Esophagus squamous epithelium (tissue), 5 donors: ENCODE results near the gene CTNND2. TPM values are rescaled to one million over a fixed set of nuclear protein-coding genes. Genes with fewer than 3 reads are reported as not detected.
A peak's percentile ranks its signal among the peaks of the same experiment; 100 is the strongest.

Experiments
- DNase-seq: peaks from one replicate; lab custom pipeline; 2025; lab: John Stamatoyannopoulos, UW
- H3K27ac ChIP-seq, 4 donors: fragments of 200-600 bp; sonication (generic); one replicate each; pipeline ENCODE4 v1.5.1; 2016 to 2019; ENCODE audit warnings: mild to moderate bottlenecking in 1 of 4
- H3K27me3 ChIP-seq, 4 donors: fragments of 200-600 bp; sonication (generic); 1 replicate in 3 of 4; 2 replicates in 1 of 4; pipeline versions ENCODE4 v1.5.1 to v1.6.0; 2017 to 2021; ENCODE audit warnings: antibody characterized with exemption in 1 of 4
- H3K36me3 ChIP-seq, 3 donors: fragments of 200-600 bp; sonication (generic); one replicate each; pipeline ENCODE4 v1.5.1; 2016 to 2019
- H3K4me1 ChIP-seq, 3 donors: fragments of 200-600 bp; sonication (generic); one replicate each; pipeline ENCODE4 v1.5.1; 2017 to 2019
- H3K4me3 ChIP-seq, 4 donors: fragments of 200-600 bp; sonication (generic); 1 replicate in 3 of 4; 2 replicates in 1 of 4; pipeline ENCODE4 v1.5.1; 2016 to 2019; ENCODE audit warnings: mild to moderate bottlenecking in 2 of 4, moderate library complexity in 1 of 4
- H3K9me3 ChIP-seq, 3 donors: fragments of 200-600 bp; sonication (generic); one replicate each; pipeline ENCODE4 v1.5.1; 2016 to 2019
- POLR2A ChIP-seq, 4 donors: fragments of 450-650 bp; IDR thresholded peaks; one replicate each; pipeline ENCODE4 v1.6.1; 2017; ENCODE audit warnings: antibody characterized with exemption in 4 of 4, mild to moderate bottlenecking in 4 of 4, moderate library complexity in 3 of 4
- WGBS, 2 donors: methylation state at CpG; one replicate each; pipeline ENCODE4 v1.1.5; 2018; 5-methylcytosine and 5-hydroxymethylcytosine counted together
- intact Hi-C: fragments of 100-400 bp; cut with DNase I; formaldehyde crosslinking; loops from one replicate; pipeline ENCODE4 v1.15.0; 2022
- total RNA-seq, 4 donors: library from RNA; depleted of rRNA; stranded (reverse); fragments of >200 nt; gene quantifications; one replicate each; pipeline ENCODE4 v1.1.0, GENCODE V29; 2016
- TF ChIP-seq, protein P1 (sequence below), 6 experiments: fragments of 450-650 bp in 4 of 6; fragments of 200-600 bp in 2 of 6; sonication (generic) in 2 of 6; IDR thresholded peaks; one replicate each; pipeline ENCODE4 v1.5.1; 2016 to 2019; ENCODE audit warnings: antibody characterized with exemption in 6 of 6, mild to moderate bottlenecking in 4 of 6, moderate library complexity in 4 of 6
- donor health status: DM: yes; HTN: yes; CAD: no.

CTNND2 gene
- total RNA-seq, 4 donors from 2014 or later: 0.38 to 0.50 TPM; not detected in 2

DNA sequence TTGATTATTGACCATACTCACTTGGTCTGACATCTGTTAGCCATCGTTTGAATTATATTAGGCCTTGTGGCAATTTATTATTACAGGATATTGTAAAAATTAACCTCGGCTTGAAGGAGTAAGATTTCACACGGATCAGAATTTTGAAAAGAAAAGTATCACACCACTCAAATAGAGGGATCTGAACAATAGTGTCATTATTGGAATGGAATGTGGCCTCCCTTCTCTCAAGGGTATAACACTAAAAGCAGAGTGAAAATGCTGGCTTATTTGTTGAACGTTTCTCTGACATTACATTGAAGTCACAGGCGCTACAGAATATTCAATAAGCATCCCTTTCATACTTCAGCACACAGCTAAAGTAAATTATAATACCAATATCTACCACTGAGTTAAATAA, 509.3 kb downstream of the CTNND2 start:
- Histone ChIP-seq H3K4me3 (no peak overlapping the region), H3K4me1 (no peaks in the 10 kb centered on the region), H3K9me3 (no peaks in the 10 kb centered on the region), H3K27ac (no peak overlapping the region), H3K27me3 (no peaks in the 10 kb centered on the region), H3K36me3 (no peaks in the 10 kb centered on the region)
- TF ChIP-seq POLR2A (IDR thresholded peaks at IDR 0.05): no peak
- TF ChIP-seq, protein P1, sequence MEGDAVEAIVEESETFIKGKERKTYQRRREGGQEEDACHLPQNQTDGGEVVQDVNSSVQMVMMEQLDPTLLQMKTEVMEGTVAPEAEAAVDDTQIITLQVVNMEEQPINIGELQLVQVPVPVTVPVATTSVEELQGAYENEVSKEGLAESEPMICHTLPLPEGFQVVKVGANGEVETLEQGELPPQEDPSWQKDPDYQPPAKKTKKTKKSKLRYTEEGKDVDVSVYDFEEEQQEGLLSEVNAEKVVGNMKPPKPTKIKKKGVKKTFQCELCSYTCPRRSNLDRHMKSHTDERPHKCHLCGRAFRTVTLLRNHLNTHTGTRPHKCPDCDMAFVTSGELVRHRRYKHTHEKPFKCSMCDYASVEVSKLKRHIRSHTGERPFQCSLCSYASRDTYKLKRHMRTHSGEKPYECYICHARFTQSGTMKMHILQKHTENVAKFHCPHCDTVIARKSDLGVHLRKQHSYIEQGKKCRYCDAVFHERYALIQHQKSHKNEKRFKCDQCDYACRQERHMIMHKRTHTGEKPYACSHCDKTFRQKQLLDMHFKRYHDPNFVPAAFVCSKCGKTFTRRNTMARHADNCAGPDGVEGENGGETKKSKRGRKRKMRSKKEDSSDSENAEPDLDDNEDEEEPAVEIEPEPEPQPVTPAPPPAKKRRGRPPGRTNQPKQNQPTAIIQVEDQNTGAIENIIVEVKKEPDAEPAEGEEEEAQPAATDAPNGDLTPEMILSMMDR (IDR thresholded peaks at IDR 0.05): no peak
- intact Hi-C loops: no loop called here
- 55 to 63% methylated on average over 5 of the region's 5 CpGs for WGBS, 2 donors
- DNase-seq: no peak

DNA sequence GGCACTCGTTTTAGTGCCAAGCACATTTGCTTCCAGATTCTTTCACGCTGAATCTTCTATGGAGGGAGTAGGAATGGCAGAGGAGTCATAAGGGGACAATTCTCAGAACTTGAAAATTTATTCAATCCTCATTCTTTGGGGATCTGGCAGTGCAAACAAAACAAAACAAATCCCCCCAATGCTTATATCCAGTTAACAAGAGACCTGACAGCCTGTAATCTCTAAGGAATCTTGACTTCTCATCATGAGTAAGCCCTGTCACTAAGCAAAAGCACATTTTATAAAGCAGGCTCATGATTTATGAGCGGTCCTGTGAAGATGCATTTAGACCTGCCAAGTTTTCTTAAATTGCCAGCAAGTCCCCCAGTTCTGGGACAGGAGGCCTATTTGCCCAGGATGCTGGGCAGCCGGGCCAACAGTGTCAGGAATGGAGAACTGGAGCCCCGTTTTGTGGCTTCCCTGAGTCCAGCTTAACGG, 513.9 kb downstream of the CTNND2 start:
- Histone ChIP-seq H3K4me3 (no peak overlapping the region), H3K27me3 (peaks cover 0 to 29% (median 0%) of the 10 kb centered on the region in 4 donors), H3K4me1 (peaks cover 0 to 3% (median 0%) of the 10 kb centered on the region in 3 donors), H3K9me3 (no peaks in the 10 kb centered on the region), H3K27ac (no peak overlapping the region), H3K36me3 (no peaks in the 10 kb centered on the region)
- TF ChIP-seq POLR2A (IDR thresholded peaks at IDR 0.05): no peak
- TF ChIP-seq, protein P1 (IDR thresholded peaks at IDR 0.05): no peak
- no peak for DNase-seq
- 49 to 70% methylated on average over 6 of the region's 6 CpGs for WGBS, 2 donors
- intact Hi-C loops: no loop called here

DNA sequence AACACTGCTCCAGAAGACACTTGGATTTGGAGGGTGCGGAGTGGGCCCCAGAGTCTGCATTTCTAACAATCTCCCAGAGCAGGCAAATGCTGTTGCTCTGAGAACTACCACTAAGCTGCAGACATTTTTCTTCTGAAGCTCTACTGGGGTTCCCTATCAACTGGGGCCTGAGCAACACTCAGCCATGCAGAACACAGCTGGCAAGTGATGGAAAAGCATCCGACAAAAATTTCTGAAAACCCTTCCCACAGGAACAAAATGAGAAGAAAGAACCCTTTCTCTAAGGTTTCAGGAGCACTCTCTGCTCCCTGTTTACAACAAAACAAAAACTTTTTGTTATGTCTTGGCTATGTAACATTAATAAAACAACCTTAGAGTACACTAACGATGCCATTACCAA, 516.9 kb downstream of the CTNND2 start:
- Histone ChIP-seq H3K36me3 (no peaks in the 10 kb centered on the region), H3K27me3 (peaks cover 0 to 59% (median 2%) of the 10 kb centered on the region in 4 donors)

DNA sequence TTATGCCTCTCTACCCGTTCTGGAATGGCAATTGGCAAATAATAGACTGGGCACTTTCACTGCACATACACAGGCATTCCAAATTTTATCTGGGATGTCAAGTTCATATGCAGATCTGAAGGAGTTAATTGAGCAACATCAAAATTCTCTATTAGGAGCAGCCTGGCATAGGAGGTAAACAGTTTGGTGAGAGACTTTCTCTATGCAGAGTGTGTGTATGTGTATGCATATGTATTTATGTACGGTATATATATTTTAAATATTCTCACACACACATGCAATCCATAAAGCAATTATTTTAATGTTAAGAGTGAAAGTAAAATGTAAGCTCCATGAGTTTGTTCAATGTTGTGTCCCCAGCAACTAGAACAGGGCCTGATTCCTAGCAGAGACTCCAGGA, 517.8 kb downstream of the CTNND2 start:
- H3K9me3 ChIP-seq: no peaks in the 10 kb centered on the region
- peaks cover 3 to 12% (median 6%) of the 10 kb centered on the region in 3 donors for H3K4me1 ChIP-seq
- H3K4me3 ChIP-seq: no peak overlapping the region
- no peak overlapping the region for H3K27ac ChIP-seq
- H3K36me3 ChIP-seq: no peaks in the 10 kb centered on the region
- 46 to 58% methylated on average over 2 of the region's 2 CpGs for WGBS, 2 donors
- no peak for DNase-seq
- H3K27me3 ChIP-seq: peaks cover 0 to 62% (median 2%) of the 10 kb centered on the region in 4 donors
- TF ChIP-seq, protein P1 (IDR thresholded peaks at IDR 0.05): no peak
- no peak for TF ChIP-seq POLR2A (IDR thresholded peaks at IDR 0.05)
- intact Hi-C loops: no loop called here

More for the DNA sequence above, 516.9 kb downstream of the CTNND2 start:
- H3K4me3 ChIP-seq: no peak overlapping the region
- TF ChIP-seq, protein P1 (IDR thresholded peaks at IDR 0.05): no peak
- no peak for TF ChIP-seq POLR2A (IDR thresholded peaks at IDR 0.05)
- DNase-seq: no peak
- H3K4me1 ChIP-seq: peaks cover 3 to 12% (median 6%) of the 10 kb centered on the region in 3 donors
- H3K9me3 ChIP-seq: no peaks in the 10 kb centered on the region
- WGBS, 2 donors: 80 to 83% methylated on average over 2 to 3 of the region's 3 CpGs
- intact Hi-C loops: no loop called here
- H3K27ac ChIP-seq: no peak overlapping the region

DNA sequence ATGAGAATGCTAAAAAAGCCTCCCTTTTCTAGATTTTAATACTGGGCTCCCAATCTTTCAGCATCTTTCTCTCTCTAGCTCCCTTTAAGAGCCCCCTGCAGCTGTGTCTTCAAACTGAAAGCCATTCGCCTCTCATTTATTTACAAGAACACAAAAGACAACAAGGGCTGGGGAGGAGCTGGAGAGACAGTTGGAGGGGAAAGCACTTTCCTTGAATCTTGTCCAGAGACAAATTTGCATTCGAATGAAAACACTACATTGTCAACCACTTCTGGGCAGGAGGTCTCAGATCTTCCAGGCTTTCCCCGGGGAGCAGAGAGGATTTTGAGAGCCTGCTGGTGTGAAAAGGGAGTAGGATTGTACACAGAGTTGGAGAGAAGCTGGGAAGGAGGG, 518.3 kb downstream of the CTNND2 start:
- intact Hi-C loops: no loop called here
- TF ChIP-seq POLR2A (IDR thresholded peaks at IDR 0.05): no peak
- TF ChIP-seq, protein P1 (IDR thresholded peaks at IDR 0.05): no peak
- peak overlapping the region in 1 of 4 donors; percentile 23 for H3K4me3 ChIP-seq
- peaks cover 3 to 12% (median 6%) of the 10 kb centered on the region in 3 donors for H3K4me1 ChIP-seq
- no peak for DNase-seq
- peaks cover 0 to 62% (median 2%) of the 10 kb centered on the region in 4 donors for H3K27me3 ChIP-seq
- H3K36me3 ChIP-seq: no peaks in the 10 kb centered on the region
- H3K9me3 ChIP-seq: no peaks in the 10 kb centered on the region
- H3K27ac ChIP-seq: no peak overlapping the region
- WGBS, 2 donors: 15 to 28% methylated on average over 3 of the region's 3 CpGs
